Endometrial microvascular endothelial cells (primary cell): ENCODE data around the gene NUP35. TPM values are rescaled to one million over a fixed set of nuclear protein-coding genes. Genes with fewer than 3 reads are reported as not detected.

Experiments used
- in situ Hi-C: cut with HindIII; loops from 2 replicates; pipeline ENCODE4 v1.10.0; 2017; ENCODE audit warnings: low sequenced_read_pairs, low pct_unique_long_range_greater_than_20kb; ENCODE audit errors: inconsistent ontology term
- total RNA-seq: library from RNA; depleted of rRNA; stranded (reverse); fragments of >200 nt; gene quantifications from one replicate; pipeline ENCODE4 v1.2.3, GENCODE V29; 2015; ENCODE audit errors: inconsistent ontology term

Gene NUP35
- total RNA-seq, 1 donor from 2014 or later, result 29.5 TPM

- in situ Hi-C loops, result no loop called here
Observed at GRCh38 chr2:183193904-183194303, 69.7 kb downstream of the NUP35 start.

GRCh38 chr2:183195397-183195796 lies 71.2 kb downstream of the NUP35 start:
- in situ Hi-C loops, result no loop called here

- in situ Hi-C loops, result no loop called here
Observed at GRCh38 chr2:183195998-183196409, 71.8 kb downstream of the NUP35 start.

GRCh38 chr2:183204397-183204796 lies 80.2 kb downstream of the NUP35 start:
- in situ Hi-C loops, result no loop called here

GRCh38 chr2:183207110-183207509 lies 82.9 kb downstream of the NUP35 start:
- in situ Hi-C loops, result no loop called here

- in situ Hi-C loops, result no loop called here
Observed at GRCh38 chr2:183209395-183210028, 85.3 kb downstream of the NUP35 start.

Other genes with a start within 250 kb of the NUP35 start
- gene NCKAP1, start 86.0 kb upstream of the NUP35 start, total RNA-seq, result 163 TPM
- gene DUSP19, start 45.7 kb upstream of the NUP35 start, total RNA-seq, result 1.4 TPM